Measurements from ENCODE around the gene TRMT112.

The TRMT112 gene

DNA sequence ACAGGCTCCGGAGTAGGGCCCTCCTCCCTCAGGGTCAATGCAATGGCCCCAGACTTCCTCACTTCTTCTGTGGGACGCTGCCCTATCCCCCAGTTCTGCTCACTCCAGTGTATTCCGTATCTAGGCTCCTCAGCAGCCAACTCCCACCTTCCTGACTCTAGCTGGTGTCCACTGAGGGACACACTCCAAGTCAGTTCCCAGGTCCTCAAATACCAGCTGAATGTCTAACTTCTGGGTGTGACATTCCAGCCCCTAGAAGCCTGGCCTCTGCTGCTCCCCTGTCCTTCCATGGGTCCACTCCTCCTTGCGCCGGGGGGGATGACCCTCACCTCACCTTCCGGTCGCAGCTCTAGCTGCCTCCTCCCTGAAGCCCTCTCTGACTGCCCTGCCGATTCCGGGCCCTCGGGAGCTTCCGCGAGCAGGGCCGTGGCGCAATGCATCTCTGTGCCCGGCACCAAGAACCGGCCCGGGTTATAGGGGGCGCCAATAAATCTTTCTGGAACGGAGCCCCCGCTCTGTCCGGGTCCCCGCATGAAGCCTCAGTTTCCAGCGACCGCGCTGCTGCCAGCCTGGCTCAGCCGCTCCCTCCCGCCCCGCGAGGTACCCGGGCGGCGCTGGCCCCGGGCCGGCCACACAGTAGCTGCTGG lies 48.3 kb downstream of the TRMT112 start:
- DNase-seq (ENCODE audit: low read depth): no peak

- no peak for DNase-seq (ENCODE audit: low read depth)
Measured at GRCh38 chr11:64268025-64268892, 49.1 kb downstream of the TRMT112 start.

DNA sequence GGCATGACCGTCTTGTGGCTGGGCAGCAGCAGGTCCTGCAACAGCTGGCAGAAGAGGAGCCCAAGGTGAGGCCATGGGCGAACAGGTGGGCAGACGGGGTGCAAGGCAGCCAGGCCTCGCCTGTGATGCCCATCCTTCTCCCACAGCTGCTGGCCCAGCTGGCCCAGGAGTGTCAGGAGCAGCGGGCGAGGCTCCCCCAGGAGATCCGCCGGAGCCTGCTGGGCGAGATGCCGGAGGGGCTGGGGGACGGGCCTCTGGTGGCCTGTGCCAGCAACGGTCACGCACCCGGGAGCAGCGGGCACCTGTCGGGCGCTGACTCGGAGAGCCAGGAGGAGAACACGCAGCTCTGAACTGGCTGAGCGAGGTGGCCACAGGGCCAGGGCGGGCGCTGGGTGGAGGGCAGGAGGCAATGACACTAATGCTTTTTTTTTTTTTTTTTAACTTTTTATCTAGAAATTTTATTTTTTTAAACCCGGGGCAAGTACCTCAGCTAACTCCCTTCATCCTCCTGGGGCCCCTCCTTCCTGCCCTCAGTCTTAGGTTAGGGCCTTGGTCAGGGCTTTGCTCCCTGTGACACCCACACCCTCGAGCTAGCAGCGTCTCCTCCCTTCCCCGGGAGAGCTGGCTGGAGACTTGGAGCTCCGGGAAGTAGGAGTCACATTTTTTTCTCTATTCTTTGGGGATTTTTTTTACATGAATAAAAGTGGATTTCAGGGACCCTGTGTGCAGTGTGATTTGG lies 50.0 kb downstream of the TRMT112 start:
- no peak for DNase-seq (ENCODE audit: low read depth)

Measured in stimulated activated CD8-positive, alpha-beta memory T cell treated with anti-CD3 and anti-CD28 coated beads, Interleukin-12 subunit alpha, Interleukin-12 subunit beta, amount 100 ng/mL, for 1 hour (primary cell).